GM21619 (cell line): ENCODE measurements around the gene AKAIN1.

Experiments
- ATAC-seq: cut with Tn5 transposase; IDR thresholded peaks from one replicate; pipeline ENCODE4 v1.9.1; 2021; ENCODE audit not compliant: unreplicated experiment

The AKAIN1 gene, protein sequence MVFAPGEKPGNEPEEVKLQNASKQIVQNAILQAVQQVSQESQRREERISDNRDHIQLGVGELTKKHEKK

DNA sequence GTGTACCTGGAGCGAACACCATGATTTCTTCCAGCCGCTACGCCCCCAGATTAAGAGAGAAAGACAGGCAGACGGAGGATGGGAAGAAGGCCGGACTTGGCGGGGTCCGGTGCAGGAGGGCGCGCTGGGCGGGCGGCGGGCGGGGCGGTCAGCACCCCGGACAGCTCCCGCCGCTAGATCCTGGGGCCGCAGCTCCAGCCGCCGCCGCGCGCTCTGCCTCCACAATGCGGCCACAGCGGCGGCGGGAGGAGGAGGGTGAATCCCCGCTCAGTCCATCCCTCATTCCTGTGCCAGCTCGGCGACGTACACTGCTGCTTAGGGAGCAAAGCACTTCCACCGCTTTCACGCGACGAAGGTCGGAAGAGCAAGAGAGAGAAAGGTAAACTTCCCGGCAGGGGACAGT lies at the start of gene AKAIN1:
Gene AKAIN1, minus strand, starts transcription at position 226 of the 403 bp plus-strand sequence. Its CDS starts 204 bp downstream, at position 22.
- no peak for ATAC-seq

DNA sequence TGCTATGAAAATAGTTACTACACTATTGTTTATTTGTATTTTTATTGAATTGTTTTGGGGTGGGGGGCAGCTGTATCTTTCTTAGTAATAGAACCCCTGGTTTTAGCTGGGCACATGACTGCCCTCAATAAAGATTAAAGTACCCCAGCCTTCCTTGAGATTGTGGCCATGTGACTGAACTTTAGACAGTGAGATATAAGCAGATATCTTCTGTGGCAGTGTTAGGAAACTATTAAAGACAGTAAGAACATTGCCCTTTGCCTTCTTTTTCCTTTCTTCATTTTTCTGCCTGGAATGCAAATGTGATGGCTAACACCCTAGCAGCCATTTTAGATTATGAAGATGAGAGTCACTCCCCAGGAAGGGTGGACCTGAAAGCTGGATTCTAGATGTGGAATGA lies 47.9 kb upstream of the AKAIN1 start:
- no peak for ATAC-seq

DNA sequence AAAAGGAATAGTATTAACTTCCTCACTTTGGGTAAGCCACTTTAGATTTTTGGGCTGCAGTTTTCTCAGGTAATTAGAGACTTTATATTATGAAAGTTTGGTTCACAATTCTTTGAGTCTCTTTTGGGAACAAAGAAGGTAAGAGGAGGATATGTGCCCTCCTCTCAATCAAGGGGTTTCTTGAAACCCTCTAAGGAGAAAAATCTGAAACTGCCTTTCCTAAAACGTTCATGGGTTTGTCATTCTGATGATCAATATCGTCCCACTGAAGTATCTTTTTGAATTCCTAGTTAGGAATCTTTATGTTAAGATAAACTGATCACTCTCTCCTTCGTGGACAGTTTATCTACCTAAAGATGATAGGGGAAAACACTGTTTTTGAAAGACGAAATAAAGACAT lies 42.4 kb upstream of the AKAIN1 start:
- ATAC-seq: no peak

DNA sequence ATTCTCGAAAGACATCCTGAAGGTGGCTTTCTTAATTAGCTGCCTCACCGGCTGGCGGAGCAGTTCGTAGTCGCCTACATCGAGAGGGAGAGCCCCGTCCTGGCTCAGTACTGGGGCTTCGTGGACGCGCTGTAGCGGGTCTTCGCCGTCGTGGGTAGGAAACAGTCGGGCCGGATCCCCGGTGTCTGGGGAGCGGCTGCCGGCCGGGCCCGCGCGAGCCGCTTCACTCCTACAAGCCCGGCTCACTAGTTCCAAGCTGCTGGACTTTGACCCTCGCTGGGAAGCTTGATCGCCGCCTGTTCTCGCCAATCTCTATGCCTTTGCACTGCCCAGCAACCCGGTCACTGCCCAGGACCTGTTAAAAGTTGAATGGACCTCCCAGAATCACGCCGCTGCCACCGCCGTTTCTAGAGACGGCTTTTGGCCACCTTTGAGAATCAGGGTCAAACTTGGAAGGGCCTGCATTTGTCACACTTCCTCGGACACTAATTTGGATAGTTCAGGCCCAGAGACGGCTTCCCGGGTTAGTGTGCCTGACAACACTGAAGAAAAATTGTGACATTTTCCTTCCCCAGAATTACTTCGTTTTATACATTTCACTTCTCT lies 41.4 kb upstream of the AKAIN1 start:
- peak; percentile 35 for ATAC-seq

DNA sequence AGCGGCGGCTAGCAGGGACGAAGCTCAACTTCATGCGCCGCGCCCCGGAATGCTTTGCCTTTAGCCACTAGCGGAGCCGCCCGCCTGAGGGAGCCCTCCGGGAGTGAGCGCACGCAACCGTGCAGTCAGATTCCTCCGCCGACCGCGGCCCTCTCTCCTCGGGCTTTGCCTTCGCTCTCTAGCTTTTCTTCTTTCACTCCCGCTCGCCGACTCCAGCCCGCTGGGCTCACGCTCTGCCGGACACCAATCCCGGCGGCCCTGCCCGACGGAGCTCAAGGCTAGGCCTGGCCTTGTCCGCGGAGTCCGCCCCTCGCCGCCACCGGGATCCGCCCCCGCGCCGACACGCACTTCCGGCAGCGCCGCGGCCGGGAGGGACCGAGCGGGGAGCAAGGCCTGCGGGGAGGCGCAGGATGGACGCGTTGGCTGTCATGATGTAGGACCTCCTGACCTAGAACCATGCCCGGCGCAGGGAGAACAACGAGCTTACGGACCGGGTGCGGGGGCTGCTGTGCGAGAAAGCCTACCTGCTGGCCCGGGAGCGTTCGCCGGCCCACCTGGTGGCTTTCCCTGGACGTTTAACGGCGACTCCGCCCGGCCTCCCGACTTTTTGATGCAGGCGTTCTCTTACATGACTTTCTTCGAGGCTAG lies 40.8 kb upstream of the AKAIN1 start:
- peak; percentile 90 for ATAC-seq

DNA sequence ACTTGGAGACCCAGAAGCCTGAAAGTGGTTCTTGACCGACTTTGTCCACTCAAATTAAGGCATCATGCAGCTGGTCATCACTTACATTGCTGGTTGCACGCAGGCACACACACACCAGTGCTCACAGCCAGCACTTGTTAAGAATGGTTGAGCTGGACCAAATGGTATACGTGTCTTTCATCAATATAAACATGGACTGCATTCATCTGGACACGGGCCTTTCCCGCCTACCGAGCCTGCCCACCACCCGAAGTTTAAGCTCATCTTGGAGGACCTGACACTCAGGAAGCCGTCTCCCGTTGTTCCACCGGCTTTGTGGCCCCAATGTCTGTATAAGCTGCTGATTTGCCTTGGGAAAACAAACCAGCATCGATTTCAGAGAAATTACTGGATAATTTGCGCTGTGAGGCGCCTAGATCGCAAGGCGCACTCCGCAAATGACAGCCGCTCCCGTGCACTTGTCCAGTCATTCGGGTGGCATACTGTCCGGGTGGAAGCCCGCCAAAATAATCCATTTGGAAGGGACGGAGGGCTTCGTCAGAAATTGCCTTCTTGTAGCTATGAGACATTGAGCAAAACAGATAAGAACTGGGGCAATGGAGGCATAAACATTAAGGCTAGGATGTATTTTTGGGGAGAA lies 40.1 kb upstream of the AKAIN1 start:
- peak; percentile 32 for ATAC-seq

DNA sequence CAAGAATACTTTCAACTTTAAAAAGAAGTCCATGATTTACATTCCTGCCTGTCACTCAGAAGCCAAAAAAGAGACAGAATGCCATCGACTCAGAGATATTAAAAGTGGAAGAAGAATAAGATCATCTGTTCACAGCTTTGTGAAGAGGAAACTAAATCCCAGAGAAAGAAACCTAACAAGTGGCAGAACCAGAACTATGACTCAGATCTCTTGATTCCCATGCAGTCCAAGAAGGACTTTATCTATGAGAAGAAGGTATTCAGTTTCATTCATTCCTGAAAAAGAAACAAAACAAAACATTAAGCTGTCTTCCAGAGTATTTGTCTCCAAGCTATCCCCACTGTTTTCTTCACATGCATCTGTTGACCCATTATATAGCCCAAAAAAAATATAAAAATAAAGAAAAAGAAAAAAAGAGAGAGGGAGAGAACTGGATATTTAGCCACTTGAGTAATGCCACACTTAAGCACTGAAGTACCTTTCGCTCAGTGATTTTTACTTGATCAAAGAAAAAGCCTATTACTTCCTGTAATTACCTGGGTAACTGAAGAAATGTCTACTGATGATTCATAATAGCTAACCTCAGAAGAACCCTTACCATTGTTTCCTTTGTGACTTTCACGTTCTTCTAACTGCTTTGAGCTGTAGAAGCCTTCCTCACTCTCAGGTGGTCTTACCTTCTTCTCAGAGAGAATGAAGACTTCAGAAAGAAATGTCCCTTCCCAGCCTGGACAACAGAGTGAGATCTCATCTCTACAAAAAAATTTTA lies 17.7 kb upstream of the AKAIN1 start:
- ATAC-seq: no peak

DNA sequence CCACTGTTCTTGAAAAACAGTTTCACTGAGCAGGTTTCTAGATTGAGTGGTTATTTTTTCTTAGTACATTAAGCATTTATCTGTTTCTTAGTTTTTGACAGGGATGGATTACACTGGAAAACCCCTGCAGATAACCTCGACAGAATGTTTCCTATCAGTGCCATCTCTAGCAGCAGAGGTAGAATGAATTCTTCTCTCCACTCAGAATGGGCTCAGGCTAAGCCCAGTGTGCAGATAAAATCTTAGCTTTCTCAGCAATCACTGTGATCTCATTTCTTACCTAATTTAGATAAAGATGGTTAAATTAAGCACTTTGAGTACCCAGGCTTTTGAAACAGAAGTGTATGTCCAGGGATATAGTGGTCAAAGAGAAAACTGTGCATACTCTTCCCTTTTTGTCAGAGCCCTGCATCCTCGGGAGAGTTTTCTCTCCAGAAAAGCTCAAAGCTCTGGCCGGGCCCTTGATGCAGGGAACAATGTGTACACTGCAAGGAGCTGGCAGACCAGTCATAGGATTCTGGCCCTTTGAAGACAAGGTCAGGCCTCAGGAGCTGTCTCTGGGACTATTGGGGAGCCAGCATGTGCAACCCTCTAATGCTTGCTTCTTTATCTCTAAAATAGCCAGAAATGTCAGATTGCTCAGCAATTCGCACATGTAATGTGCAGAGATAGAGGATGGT lies 10.6 kb upstream of the AKAIN1 start:
- ATAC-seq: no peak

DNA sequence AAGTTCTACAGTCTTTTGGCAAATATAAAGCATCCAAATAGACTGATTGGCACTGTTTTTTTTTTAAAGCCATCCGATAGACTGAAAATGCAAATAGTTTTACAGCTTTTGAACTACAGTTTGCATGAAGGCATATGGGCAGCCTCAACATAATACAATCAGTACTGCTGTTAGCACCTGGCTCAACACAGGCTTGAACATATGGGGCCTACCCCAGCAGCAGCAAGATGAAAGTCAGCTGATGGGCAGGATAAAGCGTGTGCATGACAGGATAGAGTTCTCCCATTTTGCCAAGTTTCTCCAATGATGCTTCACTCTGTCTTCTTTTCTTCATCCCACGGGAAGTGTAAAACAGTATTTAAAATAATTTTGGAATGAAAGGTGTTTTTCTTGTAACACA lies 1.3 kb upstream of the AKAIN1 start:
- no peak for ATAC-seq

DNA sequence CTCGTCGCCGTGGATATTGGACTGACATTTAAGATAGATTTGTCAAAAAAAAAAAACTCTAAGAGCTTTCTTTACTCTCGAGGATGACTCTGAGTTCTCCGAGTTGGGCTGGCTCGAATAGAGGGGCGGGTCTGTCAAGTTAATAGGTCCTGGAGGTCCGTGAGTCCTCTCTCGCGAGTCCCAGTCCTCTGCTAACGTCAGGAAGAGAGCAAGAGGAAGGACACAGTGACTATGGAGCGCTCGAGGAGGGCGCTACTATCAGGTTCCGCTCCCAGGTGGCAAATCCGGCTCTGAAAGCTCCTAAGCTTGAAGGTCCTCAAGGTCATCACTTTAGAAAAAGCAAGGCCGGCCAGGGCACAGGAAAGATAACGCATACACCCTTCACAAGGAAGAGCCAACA lies 404 bp upstream of the AKAIN1 start:
- no peak for ATAC-seq

DNA sequence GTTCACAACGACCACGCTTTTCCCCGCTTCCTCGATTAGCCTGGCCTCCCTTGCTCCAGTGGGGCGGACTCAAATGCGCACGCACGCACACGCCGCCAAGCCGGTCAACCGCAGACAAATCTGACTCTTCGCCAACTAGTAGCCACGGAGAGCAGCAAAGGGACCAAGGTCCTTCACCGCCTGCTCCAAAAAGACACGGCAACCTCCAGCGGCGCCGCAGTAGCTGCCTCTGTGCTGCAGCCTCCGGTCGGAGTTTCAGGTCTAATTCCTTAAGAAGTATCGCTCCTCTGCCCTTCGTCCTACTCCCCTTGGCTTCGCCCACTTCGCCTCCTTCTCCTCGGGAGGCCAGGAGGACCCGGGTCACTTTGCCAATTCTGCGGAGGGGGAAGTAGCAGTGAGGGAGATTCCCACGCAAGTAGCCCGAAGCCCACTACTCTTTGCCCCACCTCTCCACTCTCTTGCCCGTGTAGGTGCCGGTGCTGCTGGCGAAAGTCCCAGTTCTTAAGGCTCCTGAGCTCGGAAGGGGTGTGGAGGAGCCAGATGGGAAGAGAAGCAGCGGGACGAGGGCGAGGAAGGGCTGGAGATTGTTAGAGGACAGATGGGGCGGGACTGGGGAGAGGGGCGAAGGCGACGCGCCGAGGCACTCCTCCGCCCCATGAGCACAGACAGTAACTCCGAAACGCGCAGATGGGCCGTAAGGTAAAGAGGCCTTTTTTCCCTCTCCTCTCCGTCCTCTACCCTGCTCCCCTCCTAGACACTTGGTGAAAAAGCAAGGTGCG lies 615 bp downstream of the AKAIN1 start:
- no peak for ATAC-seq

DNA sequence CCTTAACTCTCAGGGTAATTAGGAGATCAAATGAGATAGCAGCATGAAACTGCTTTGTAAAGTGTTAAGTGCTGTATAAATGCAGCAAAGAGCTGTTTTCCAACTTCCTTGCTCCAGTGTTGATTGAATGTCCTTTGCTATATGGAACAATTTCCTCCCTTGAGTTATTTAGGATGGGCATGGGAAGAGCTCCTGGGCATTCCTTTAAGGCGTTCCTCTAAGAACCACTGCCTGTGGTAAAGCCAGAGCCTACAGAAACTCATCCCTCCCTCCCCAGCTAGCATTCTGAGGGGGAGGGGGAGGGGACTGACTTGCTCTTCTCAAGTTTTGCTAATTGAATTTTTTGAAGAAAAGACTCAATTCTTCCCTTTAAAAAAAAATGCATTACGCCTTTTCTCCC lies 1.4 kb downstream of the AKAIN1 start:
- no peak for ATAC-seq

DNA sequence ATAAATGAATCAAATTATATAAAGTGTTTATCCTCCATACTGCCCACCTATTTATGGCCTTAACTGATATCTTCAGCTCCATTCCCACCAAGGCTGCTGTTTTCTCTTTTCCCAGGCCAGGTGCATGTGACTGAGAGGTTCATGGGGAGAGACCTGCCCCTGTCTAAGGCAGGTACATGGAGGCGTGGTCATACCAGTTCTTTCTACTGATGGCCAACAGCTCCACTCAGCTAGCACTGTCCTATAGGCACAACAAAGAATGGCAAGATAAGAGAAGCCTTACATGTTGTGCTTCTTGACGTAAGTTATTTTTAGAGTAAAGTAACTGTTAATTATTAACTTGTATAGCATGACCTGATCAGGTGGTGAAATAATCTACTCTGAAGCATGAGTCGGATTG lies 16.8 kb downstream of the AKAIN1 start:
- no peak for ATAC-seq

DNA sequence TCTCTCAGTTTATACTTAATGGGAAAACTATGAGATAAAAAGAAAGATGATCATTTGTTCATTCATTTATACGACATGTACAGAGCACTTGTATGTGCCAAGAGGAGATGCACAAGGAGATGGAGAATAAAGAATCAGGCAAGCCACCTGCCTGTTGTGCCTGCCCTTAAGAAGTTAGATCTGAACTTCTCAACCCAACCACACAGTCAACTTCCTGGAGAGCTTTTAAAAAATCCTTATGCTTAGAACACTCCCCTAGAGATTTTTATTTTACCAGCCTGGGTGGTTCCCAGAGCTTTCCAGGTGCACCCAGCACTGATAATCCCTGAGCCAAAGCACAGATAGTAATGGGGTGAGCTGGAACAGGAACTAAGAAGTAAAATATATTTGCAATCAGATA lies 18.5 kb downstream of the AKAIN1 start:
- ATAC-seq: no peak

DNA sequence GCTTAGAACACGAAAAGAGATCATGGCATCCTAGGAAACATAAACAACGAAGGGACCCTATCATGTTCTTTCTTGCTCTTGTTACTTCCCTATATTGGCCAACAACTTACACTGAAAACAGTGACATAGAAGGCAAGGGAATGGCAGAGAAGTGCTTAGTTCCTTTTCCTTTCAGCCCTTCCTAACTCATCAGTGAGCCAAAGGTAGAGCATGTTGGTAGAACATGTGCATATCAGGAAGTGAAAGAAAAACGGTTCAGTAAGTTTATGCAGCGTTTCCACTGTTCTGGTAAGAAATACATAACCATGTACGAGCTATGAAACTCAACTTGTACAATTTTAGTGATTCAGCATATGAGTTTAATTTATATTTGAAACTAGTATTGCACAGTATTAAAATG lies 21.7 kb downstream of the AKAIN1 start:
- peak; percentile 81 for ATAC-seq

DNA sequence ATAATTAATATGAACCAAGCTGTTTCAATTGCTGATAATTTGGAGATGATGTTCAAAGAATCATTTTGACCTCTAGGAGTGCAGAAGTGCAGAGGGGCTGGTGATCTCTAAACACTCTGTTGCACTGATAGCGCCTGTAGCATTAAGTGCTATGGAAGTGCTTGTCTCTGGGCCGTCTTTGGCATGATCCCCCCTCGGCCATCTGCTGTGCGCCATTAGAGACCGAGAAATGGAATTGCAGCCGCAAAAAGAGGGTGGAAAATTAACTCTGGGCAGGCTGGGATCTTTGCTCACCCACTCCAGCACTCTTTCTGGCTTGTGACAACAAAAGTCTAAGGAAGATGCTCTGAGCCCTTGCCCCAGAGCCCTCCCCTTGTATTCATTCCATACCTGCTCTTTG lies 23.4 kb downstream of the AKAIN1 start:
- ATAC-seq: no peak

DNA sequence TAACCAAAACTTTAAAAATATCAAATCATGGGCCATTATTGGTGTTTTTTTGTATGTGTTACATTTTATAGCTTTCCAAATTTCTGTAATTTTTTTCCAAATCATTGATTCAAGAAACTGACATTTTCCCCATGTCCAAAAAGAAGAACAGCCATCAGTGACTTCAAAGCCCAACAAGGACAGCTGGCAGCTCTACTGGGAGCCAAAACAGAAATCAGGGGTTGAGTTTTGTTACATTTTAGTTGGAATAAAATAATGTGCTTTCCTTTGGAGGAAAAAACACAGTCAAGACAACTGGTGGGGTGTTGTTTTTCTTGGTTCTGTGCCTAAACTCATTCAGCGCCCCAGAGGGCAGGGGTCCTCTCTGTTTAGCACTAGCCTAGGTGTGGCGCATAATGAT lies 23.8 kb downstream of the AKAIN1 start:
- ATAC-seq: no peak

DNA sequence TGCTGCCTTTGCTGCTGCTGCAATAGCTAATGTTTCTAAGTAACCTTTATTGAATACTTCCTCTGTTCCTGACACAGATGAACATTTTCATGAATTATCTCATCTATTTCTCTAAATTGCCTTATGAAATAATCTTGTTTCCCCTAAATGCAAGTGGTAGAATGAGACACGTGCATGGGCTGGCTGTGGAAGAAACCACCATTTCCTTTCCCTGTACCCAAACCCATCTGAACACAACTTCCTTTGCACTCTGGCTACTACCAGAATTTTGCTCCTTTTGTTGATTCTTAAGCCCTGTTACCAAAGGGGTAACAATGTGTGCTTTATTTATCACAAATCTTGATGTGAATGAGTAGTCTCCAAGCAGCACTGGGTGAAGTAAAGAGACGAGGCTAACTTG lies 29.2 kb downstream of the AKAIN1 start:
- ATAC-seq: no peak

DNA sequence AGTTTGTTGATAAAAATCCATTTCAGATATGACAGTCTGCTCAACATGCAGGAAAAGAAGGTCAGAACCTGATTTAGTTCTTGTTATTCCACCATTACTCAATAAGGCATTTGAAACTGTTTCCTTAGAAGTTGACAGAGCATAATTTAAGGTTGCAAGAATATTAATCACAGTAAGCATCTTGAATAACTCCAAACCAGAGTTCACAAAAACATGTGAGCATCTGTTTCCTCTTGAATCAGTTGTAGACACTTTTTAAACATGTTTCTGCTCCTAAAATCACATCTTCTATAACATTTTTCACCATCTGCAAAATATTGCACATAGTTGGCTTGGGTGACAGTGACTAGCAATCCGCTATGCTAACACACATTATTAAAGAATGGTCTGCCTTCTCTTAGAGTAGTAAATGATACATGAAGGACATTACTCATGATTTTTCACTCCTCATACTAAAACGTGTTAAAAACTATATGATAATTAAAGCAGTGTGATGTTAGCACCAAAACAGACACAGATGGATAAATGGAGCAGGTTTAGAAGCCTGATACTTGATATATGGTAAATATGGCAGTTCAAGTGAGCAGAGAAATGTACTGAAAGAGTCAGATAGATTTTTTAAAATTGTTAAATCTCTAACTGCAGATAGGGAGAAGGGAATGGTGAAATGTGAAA lies 30.3 kb downstream of the AKAIN1 start:
- no peak for ATAC-seq

DNA sequence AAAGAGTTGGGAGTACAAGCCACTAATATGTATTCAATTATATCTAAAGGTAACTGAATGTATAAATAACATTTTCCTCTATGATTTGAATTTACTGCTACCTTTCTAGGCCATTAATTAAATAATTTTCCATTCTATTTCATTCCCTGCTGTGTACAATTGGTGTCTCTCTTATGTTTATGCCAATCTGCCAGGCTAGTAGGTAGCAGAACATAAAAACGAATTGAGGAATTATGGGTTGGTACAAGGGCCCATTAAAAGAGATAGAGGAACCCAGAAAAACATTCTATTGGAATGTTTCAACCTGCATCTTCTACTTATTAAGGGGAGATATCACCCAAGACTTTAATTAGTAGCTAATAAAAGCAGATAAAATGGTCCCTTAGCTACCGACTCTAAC lies 32.2 kb downstream of the AKAIN1 start:
- ATAC-seq: no peak
